ENCODE measurements around the gene GHITM. TPM values are rescaled to one million over a fixed set of nuclear protein-coding genes. Genes with fewer than 3 reads are reported as not detected.
A peak's percentile ranks its signal among the peaks of the same experiment; 100 is the strongest.

GHITM gene
- total RNA-seq, 2 donors from 2014 or later = 84.5 to 85.8 TPM

- H3K4me1 ChIP-seq (ENCODE audit: control insufficient read depth, insufficient read depth, low read length) = no peaks in the 10 kb centered on the region
- H3K36me3 ChIP-seq (ENCODE audit: control insufficient read depth, insufficient read depth, low read length) = no peaks in the 10 kb centered on the region
- H3K4me1 Mint-ChIP-seq = peaks cover 12% of the 10 kb centered on the region
- H3K9ac ChIP-seq (ENCODE audit: extremely low read depth, low read length, poor library complexity, severe bottlenecking) = no peak overlapping the region
- H3K27me3 Mint-ChIP-seq (ENCODE audit: insufficient read depth) = no peaks in the 10 kb centered on the region
- no peak for DNase-seq
- H3K9me3 ChIP-seq (ENCODE audit: control insufficient read depth, low read length) = peaks cover 8% of the 10 kb centered on the region
- H3K36me3 Mint-ChIP-seq (ENCODE audit: low read depth) = no peaks in the 10 kb centered on the region
- TF ChIP-seq CTCF (conservative IDR thresholded peaks at IDR 0.05) = no peak
- H3K27ac Mint-ChIP-seq = no peak overlapping the region
- H3K9me3 Mint-ChIP-seq = peaks cover 17% of the 10 kb centered on the region
- H3K27ac ChIP-seq (ENCODE audit: low read depth, low read length) = no peak overlapping the region
- 96 to 100% methylated on average over 1 to 2 of the region's 2 CpGs for WGBS, 2 experiments (ENCODE audit: insufficient coverage in 1 of 2, insufficient read length in 1 of 2)
- no peaks in the 10 kb centered on the region for H3K27me3 ChIP-seq (ENCODE audit: control insufficient read depth, insufficient read depth, low read length, poor library complexity, severe bottlenecking)
- peak overlapping the region; percentile 17 for H3K4me3 ChIP-seq (ENCODE audit: low read length)
- H3K4me3 Mint-ChIP-seq = no peak overlapping the region
These were observed 21.5 kb upstream of the GHITM start for GRCh38 chr10:84117686-84118394.

GRCh38 chr10:84118395-84119006 lies 20.8 kb upstream of the GHITM start:
- 94 to 96% methylated on average over 6 to 12 of the region's 12 CpGs for WGBS, 2 experiments (ENCODE audit: insufficient coverage in 1 of 2, insufficient read length in 1 of 2)
- no peak for DNase-seq
- no peak overlapping the region for H3K4me3 ChIP-seq (ENCODE audit: low read length)
- no peaks in the 10 kb centered on the region for H3K4me1 ChIP-seq (ENCODE audit: control insufficient read depth, insufficient read depth, low read length)
- Mint-ChIP-seq H3K9me3 (peaks cover 21% of the 10 kb centered on the region), H3K4me1 (peaks cover 12% of the 10 kb centered on the region), H3K4me3 (no peak overlapping the region), H3K27me3 (ENCODE audit: insufficient read depth) (no peaks in the 10 kb centered on the region), H3K27ac (no peak overlapping the region), H3K36me3 (ENCODE audit: low read depth) (no peaks in the 10 kb centered on the region)
- TF ChIP-seq CTCF (conservative IDR thresholded peaks at IDR 0.05) = no peak
- no peak overlapping the region for H3K9ac ChIP-seq (ENCODE audit: extremely low read depth, low read length, poor library complexity, severe bottlenecking)
- H3K9me3 ChIP-seq (ENCODE audit: control insufficient read depth, low read length) = peaks cover 8% of the 10 kb centered on the region
- no peaks in the 10 kb centered on the region for H3K36me3 ChIP-seq (ENCODE audit: control insufficient read depth, insufficient read depth, low read length)
- no peaks in the 10 kb centered on the region for H3K27me3 ChIP-seq (ENCODE audit: control insufficient read depth, insufficient read depth, low read length, poor library complexity, severe bottlenecking)
- no peak overlapping the region for H3K27ac ChIP-seq (ENCODE audit: low read depth, low read length)

GRCh38 chr10:84123362-84123761 lies 15.9 kb upstream of the GHITM start:
- Histone ChIP-seq H3K9me3 (ENCODE audit: control insufficient read depth, low read length) (peaks cover 35% of the 10 kb centered on the region), H3K4me3 (ENCODE audit: low read length) (no peak overlapping the region), H3K27me3 (ENCODE audit: control insufficient read depth, insufficient read depth, low read length, poor library complexity, severe bottlenecking) (no peaks in the 10 kb centered on the region), H3K36me3 (ENCODE audit: control insufficient read depth, insufficient read depth, low read length) (no peaks in the 10 kb centered on the region), H3K27ac (ENCODE audit: low read depth, low read length) (no peak overlapping the region), H3K4me1 (ENCODE audit: control insufficient read depth, insufficient read depth, low read length) (no peaks in the 10 kb centered on the region), H3K9ac (ENCODE audit: extremely low read depth, low read length, poor library complexity, severe bottlenecking) (no peak overlapping the region)
- peaks cover 3% of the 10 kb centered on the region for H3K4me1 Mint-ChIP-seq
- 88% methylated on average over 1 of the region's 1 CpG; no CpG with 5 or more reads in 1 of the 2 experiments for WGBS, 2 experiments (ENCODE audit: insufficient coverage in 1 of 2, insufficient read length in 1 of 2)
- no peak overlapping the region for H3K27ac Mint-ChIP-seq
- H3K4me3 Mint-ChIP-seq = no peak overlapping the region
- no peak for TF ChIP-seq CTCF (conservative IDR thresholded peaks at IDR 0.05)
- H3K9me3 Mint-ChIP-seq = peaks cover 47% of the 10 kb centered on the region
- H3K27me3 Mint-ChIP-seq (ENCODE audit: insufficient read depth) = peaks cover 10% of the 10 kb centered on the region
- no peak for DNase-seq
- no peaks in the 10 kb centered on the region for H3K36me3 Mint-ChIP-seq (ENCODE audit: low read depth)

Data from endodermal cell (in vitro differentiated cells).